Endothelial cell of umbilical vein (primary cell): Measurements from ENCODE around the gene MVD. TPM values are rescaled to one million over a fixed set of nuclear protein-coding genes. Genes with fewer than 3 reads are reported as not detected.

Experiments used
- BruUV-seq: library from RNA; stranded (reverse); fragments of 400-500 nt; replicated peaks from 2 replicates; lab custom pipeline; 2021; lab: Mats Ljungman, UMichigan
- CTCF ChIA-PET: fragments of 300-600, 350-600 bp; sonication (Branson Sonifier 250); formaldehyde crosslinking; loops from one replicate; lab custom pipeline; 2021; ENCODE audit warnings: antibody characterized with exemption, inconsistent platforms; lab: Charles Lee
- POLR2A ChIA-PET: fragments of 300-600, 350-600 bp; sonication (Branson Sonifier 250); formaldehyde crosslinking; loops from one replicate; lab custom pipeline; 2021; ENCODE audit warnings: antibody characterized with exemption, inconsistent platforms; lab: Charles Lee
- DNase-seq: peaks from one replicate; pipeline ENCODE4 v3.0.0-alpha.2; 2011; ENCODE audit warnings: low read depth, low spot score
- FAIRE-seq: peaks from 2 replicates; lab custom pipeline; 2011; peaks lifted over from hg19 to GRCh38; lab: Jason Lieb, UNC
- H2AFZ ChIP-seq: 2 replicates; pipeline ENCODE4 v1.6.0; 2012; ENCODE audit warnings: low read depth, low read length, control low read depth, inconsistent platforms
- H3K27ac ChIP-seq: 2 replicates; pipeline ENCODE4 v1.5.1; 2011; ENCODE audit warnings: low read depth, mild to moderate bottlenecking, control low read depth, low read length, moderate library complexity; ENCODE audit not compliant: insufficient read depth
- H3K27me3 ChIP-seq, 2 experiments: 2 replicates each; pipeline versions ENCODE4 v1.6.0 to v1.6.1; 2011; ENCODE audit warnings: low read length in 2 of 2, mixed read lengths in 1 of 2; ENCODE audit not compliant: control insufficient read depth in 2 of 2, insufficient read depth in 2 of 2
- H3K36me3 ChIP-seq, 2 experiments: 2 replicates in 1 of 2; 3 replicates in 1 of 2; pipeline ENCODE4 v1.5.1; 2011; ENCODE audit warnings: low read length in 2 of 2, mild to moderate bottlenecking in 1 of 2, moderate library complexity in 1 of 2; ENCODE audit not compliant: control insufficient read depth in 2 of 2, insufficient read depth in 2 of 2; ENCODE audit errors: extremely low read depth in 1 of 2
- H3K4me1 ChIP-seq: 3 replicates; pipeline ENCODE4 v1.5.1; 2011; ENCODE audit warnings: mild to moderate bottlenecking, low read length; ENCODE audit not compliant: control insufficient read depth, insufficient read depth; ENCODE audit errors: extremely low read depth
- H3K4me2 ChIP-seq: 2 replicates; pipeline ENCODE4 v1.6.1; 2011; ENCODE audit warnings: low read length, control low read depth, mixed read lengths; ENCODE audit not compliant: insufficient read depth
- H3K4me3 ChIP-seq, 3 experiments: fragments of 200-600 bp in 1 of 3; sonication (generic), shearing (Covaris generic) in 1 of 3; replicated peaks in 1 of 3; 2 replicates each; pipeline ENCODE4 v1.5.1; 2011 to 2016; ENCODE audit warnings: control low read depth in 3 of 3, low read length in 3 of 3, mild to moderate bottlenecking in 2 of 3, inconsistent platforms in 1 of 3, low read depth in 1 of 3, moderate library complexity in 1 of 3; ENCODE audit not compliant: insufficient read depth in 1 of 3
- H3K79me2 ChIP-seq: 2 replicates; pipeline ENCODE4 v1.6.0; 2012; ENCODE audit warnings: low read length, inconsistent platforms; ENCODE audit not compliant: control insufficient read depth, insufficient read depth
- H3K9ac ChIP-seq: replicated peaks from 2 replicates; pipeline ENCODE3; 2011; ENCODE audit warnings: low read length, control low read depth; ENCODE audit not compliant: insufficient read depth; ENCODE audit errors: extremely low read depth
- H3K9me1 ChIP-seq: replicated peaks from 3 replicates; pipeline ENCODE4 v1.6.0; 2011; ENCODE audit warnings: mild to moderate bottlenecking, low read length; ENCODE audit not compliant: control insufficient read depth, insufficient read depth; ENCODE audit errors: extremely low read depth
- H3K9me3 ChIP-seq: replicated peaks from 2 replicates; pipeline ENCODE4 v1.5.1; 2012; ENCODE audit warnings: low read length, inconsistent platforms; ENCODE audit not compliant: control insufficient read depth, insufficient read depth
- H4K20me1 ChIP-seq: replicated peaks from 2 replicates; pipeline ENCODE3; 2011; ENCODE audit warnings: mild to moderate bottlenecking, low read length; ENCODE audit not compliant: control insufficient read depth, insufficient read depth; ENCODE audit errors: extremely low read depth
- CTCF ChIP-seq, 2 donors: IDR thresholded peaks; 1 replicate in 1 of 2; 2 replicates in 1 of 2; pipeline ENCODE4 v1.5.1; 2011; ENCODE audit warnings: low read length in 2 of 2, mild to moderate bottlenecking in 2 of 2, moderate library complexity in 2 of 2, control low read depth in 1 of 2, inconsistent platforms in 1 of 2, low read depth in 1 of 2; ENCODE audit not compliant: insufficient read depth in 1 of 2; ENCODE audit errors: extremely low read depth in 1 of 2
- EZH2 ChIP-seq: IDR thresholded peaks from 2 replicates; pipeline ENCODE4 v1.6.1; 2012; ENCODE audit warnings: borderline replicate concordance, low read depth, mild to moderate bottlenecking, moderate library complexity, low read length, inconsistent platforms; ENCODE audit not compliant: severe bottlenecking
- FOS ChIP-seq: IDR thresholded peaks from 2 replicates; pipeline ENCODE4 v1.6.1; 2011; ENCODE audit warnings: mild to moderate bottlenecking, low read length, moderate library complexity, borderline replicate concordance; ENCODE audit not compliant: insufficient read depth
- GATA2 ChIP-seq: IDR thresholded peaks from 2 replicates; pipeline ENCODE4 v1.7.0; 2011; ENCODE audit warnings: low read depth, mild to moderate bottlenecking, moderate library complexity, mixed read lengths, low read length; ENCODE audit not compliant: insufficient read length, insufficient read depth
- POLR2A ChIP-seq: IDR thresholded peaks from 2 replicates; pipeline ENCODE4 v1.6.1; 2012; ENCODE audit warnings: low read depth, mild to moderate bottlenecking, control low read depth, low read length
- POLR2AphosphoS5 ChIP-seq: IDR thresholded peaks from 2 replicates; pipeline ENCODE4 v1.6.1; 2012; ENCODE audit warnings: low read depth, mild to moderate bottlenecking, control low read depth, low read length, moderate library complexity; ENCODE audit not compliant: insufficient read depth
- dilution Hi-C: fragments of 300-500 bp; cut with MboI; formaldehyde crosslinking; loops from one replicate; pipeline ENCODE4 v1.15.0; 2019; ENCODE audit warnings: low sequenced_read_pairs; ENCODE audit not compliant: extremely low pct_ligation_motif_present
- intact Hi-C: fragments of 100-400 bp; cut with micrococcal nuclease; formaldehyde crosslinking; loops from one replicate; pipeline ENCODE4 v1.10.0; 2022
- polyA plus RNA-seq, 4 experiments: library from polyadenylated mRNA; depleted of rRNA in 3 of 4; stranded (reverse) in 3 of 4; unstranded in 1 of 4; fragments of >200 nt; gene quantifications; 2 replicates each; pipeline versions ENCODE4 v1.2.1 to v1.2.3, GENCODE V29; 2011 to 2012; ENCODE audit warnings: missing spikeins in 1 of 4
- total RNA-seq: library from RNA; stranded (reverse); gene quantifications from 2 replicates; pipeline ENCODE4 v1.2.3, GENCODE V29; 2021
- TF ChIP-seq, protein P1 (sequence below): IDR thresholded peaks from 2 replicates; pipeline ENCODE4 v1.6.1; 2011; ENCODE audit not compliant: insufficient read depth, insufficient read length

The MVD gene
- total and polyA plus RNA-seq, 2 donors (not counting 3 experiments of a cell fraction or from before 2014, with no cell fraction given): 64.4 to 142 TPM

- H4K20me1 ChIP-seq: no peaks in the 10 kb centered on the region
- no peak overlapping the region for H2AFZ ChIP-seq
- H3K4me1 ChIP-seq: no peaks in the 10 kb centered on the region
- peaks cover 0 to 2% of the 10 kb centered on the region in 2 experiments for H3K36me3 ChIP-seq
- no peaks in the 10 kb centered on the region for H3K9me1 ChIP-seq
- ChIA-PET POLR2A (no interaction called here), CTCF (interaction anchor here (1.6 kb wide), 1 partner anchor 15 kb away, joined by 3 read pairs; no protein-coding TSS in a partner anchor)
- no peak overlapping the region for H3K9ac ChIP-seq
- no peak overlapping the region for H3K4me2 ChIP-seq
- no peaks in the 10 kb centered on the region for H3K79me2 ChIP-seq
- H3K4me3 ChIP-seq: no peak overlapping the region
- TF ChIP-seq GATA2: no peak
- TF ChIP-seq POLR2A: no peak
- no peak for TF ChIP-seq CTCF (IDR thresholded peaks at IDR 0.05; ENCODE audit: extremely low read depth in 1 of 2, insufficient read depth in 1 of 2, low read depth in 1 of 2, low read length in 2 of 2)
- no peak for TF ChIP-seq POLR2AphosphoS5
- TF ChIP-seq, protein P1, sequence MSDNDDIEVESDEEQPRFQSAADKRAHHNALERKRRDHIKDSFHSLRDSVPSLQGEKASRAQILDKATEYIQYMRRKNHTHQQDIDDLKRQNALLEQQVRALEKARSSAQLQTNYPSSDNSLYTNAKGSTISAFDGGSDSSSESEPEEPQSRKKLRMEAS: no peak
- no peak for TF ChIP-seq FOS
- TF ChIP-seq EZH2: no peak
- no peaks in the 10 kb centered on the region for H3K9me3 ChIP-seq
- FAIRE-seq (no peak), DNase-seq (no peak)
- no peak overlapping the region for H3K27ac ChIP-seq
- dilution Hi-C loops: no loop called here
- H3K27me3 ChIP-seq: no peaks in the 10 kb centered on the region
- intact Hi-C loops: no loop called here
- BruUV-seq: no TSS peak
These were observed 8.9 kb upstream of the MVD start for GRCh38 chr16:88671806-88672205.
